Prostate gland (tissue), 2 donors: ENCODE results near the gene CTPS1. TPM values are rescaled to one million over a fixed set of nuclear protein-coding genes. Genes with fewer than 3 reads are reported as not detected.
A peak's percentile ranks its signal among the peaks of the same experiment; 100 is the strongest.

ENCODE experiments used
- DNase-seq: peaks from one replicate; pipeline ENCODE4 v3.0.0-alpha.2; 2019; ENCODE audit warnings: low spot score
- H3K27ac ChIP-seq, 2 donors: fragments of 200-600 bp; sonication (generic); 2 replicates each; pipeline ENCODE4 v1.5.1; 2017 to 2019
- H3K27me3 ChIP-seq: fragments of 200-600 bp; sonication (generic); replicated peaks from 2 replicates; pipeline ENCODE4 v1.5.1; 2019; ENCODE audit not compliant: insufficient read depth
- H3K36me3 ChIP-seq, 2 donors: fragments of 200-600 bp; sonication (generic); 1 replicate in 1 of 2; 2 replicates in 1 of 2; pipeline versions ENCODE4 v1.5.1 to v1.8.1; 2017 to 2019
- H3K4me1 ChIP-seq: fragments of 200-600 bp; sonication (generic); replicated peaks from 2 replicates; pipeline ENCODE4 v1.5.1; 2019
- H3K4me3 ChIP-seq, 2 donors: fragments of 200-600 bp; sonication (generic); 2 replicates each; pipeline ENCODE4 v1.5.1; 2017 to 2019
- H3K9me3 ChIP-seq: fragments of 200-600 bp; sonication (generic); 2 replicates; pipeline ENCODE4 v1.5.1; 2017
- POLR2A ChIP-seq: fragments of 450-650 bp; IDR thresholded peaks from one replicate; pipeline ENCODE4 v1.6.1; 2016; ENCODE audit warnings: antibody characterized with exemption, mild to moderate bottlenecking
- POLR2AphosphoS5 ChIP-seq: sonication (generic); formaldehyde crosslinking; IDR thresholded peaks from one replicate; pipeline ENCODE4 v1.6.1; 2017; ENCODE audit warnings: antibody characterized with exemption
- WGBS: methylation state at CpG from one replicate; pipeline ENCODE4 v1.1.5; 2018; 5-methylcytosine and 5-hydroxymethylcytosine counted together
- intact Hi-C: fragments of 100-400 bp; cut with DNase I; formaldehyde crosslinking; loops from one replicate; pipeline ENCODE4 v1.14.2; 2022
- total RNA-seq, 2 donors: library from RNA; depleted of rRNA; stranded (reverse); fragments of >200 nt; gene quantifications; one replicate each; pipeline ENCODE4 v1.1.0, GENCODE V29; 2016
- TF ChIP-seq, protein P1 (sequence below), 4 experiments: fragments of 200-600 bp in 2 of 4; fragments of 450-650 bp in 2 of 4; sonication (generic) in 2 of 4; IDR thresholded peaks; 1 replicate in 3 of 4; 2 replicates in 1 of 4; pipeline ENCODE4 v1.5.1; 2016 to 2019; ENCODE audit warnings: antibody characterized with exemption in 4 of 4, mild to moderate bottlenecking in 2 of 4, moderate library complexity in 2 of 4

CTPS1 gene
- total RNA-seq, 2 donors from 2014 or later, result 8.9 to 56.5 TPM

DNA sequence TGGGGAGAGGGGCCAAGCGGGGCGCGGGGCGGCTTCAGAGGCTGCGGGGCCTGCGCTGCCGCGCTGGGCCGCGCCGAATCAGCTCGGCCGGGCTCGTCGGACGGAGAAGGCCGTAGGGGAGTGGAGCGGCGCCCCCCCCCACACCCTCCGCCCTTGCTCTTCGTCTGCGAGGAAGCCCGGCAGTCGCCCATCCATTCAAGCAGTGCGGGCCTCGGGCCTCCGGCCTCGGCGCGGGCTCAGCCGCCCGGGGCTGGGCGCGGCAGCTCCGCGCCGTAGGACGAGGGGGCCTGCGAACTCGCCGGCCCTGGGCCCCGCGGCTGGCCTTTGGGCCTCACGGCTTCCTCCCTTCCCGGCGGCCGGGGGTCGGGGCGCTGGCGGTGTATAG lies 564 bp downstream of the CTPS1 start:
- no peaks in the 10 kb centered on the region for H3K27me3 ChIP-seq
- DNase-seq, result no peak
- no peaks in the 10 kb centered on the region for H3K4me1 ChIP-seq
- 2% methylated on average over 40 of the region's 50 CpGs for WGBS
- H3K4me3 ChIP-seq, result peak overlapping the region; percentile 34 to 60
- no peaks in the 10 kb centered on the region for H3K9me3 ChIP-seq
- H3K36me3 ChIP-seq, result no peaks in the 10 kb centered on the region
- intact Hi-C loops, result no loop called here
- H3K27ac ChIP-seq, result peak overlapping the region; percentile 90 to 92
- TF ChIP-seq, protein P1, sequence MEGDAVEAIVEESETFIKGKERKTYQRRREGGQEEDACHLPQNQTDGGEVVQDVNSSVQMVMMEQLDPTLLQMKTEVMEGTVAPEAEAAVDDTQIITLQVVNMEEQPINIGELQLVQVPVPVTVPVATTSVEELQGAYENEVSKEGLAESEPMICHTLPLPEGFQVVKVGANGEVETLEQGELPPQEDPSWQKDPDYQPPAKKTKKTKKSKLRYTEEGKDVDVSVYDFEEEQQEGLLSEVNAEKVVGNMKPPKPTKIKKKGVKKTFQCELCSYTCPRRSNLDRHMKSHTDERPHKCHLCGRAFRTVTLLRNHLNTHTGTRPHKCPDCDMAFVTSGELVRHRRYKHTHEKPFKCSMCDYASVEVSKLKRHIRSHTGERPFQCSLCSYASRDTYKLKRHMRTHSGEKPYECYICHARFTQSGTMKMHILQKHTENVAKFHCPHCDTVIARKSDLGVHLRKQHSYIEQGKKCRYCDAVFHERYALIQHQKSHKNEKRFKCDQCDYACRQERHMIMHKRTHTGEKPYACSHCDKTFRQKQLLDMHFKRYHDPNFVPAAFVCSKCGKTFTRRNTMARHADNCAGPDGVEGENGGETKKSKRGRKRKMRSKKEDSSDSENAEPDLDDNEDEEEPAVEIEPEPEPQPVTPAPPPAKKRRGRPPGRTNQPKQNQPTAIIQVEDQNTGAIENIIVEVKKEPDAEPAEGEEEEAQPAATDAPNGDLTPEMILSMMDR (IDR thresholded peaks at IDR 0.05), result no peak
- TF ChIP-seq POLR2AphosphoS5, result no peak
- TF ChIP-seq POLR2A, result no peak

- no peaks in the 10 kb centered on the region for H3K9me3 ChIP-seq
- 31% methylated on average over 27 of the region's 27 CpGs for WGBS
- peak overlapping the region; percentile 34 to 60 for H3K4me3 ChIP-seq
- no peaks in the 10 kb centered on the region for H3K27me3 ChIP-seq
- no peaks in the 10 kb centered on the region for H3K4me1 ChIP-seq
- H3K27ac ChIP-seq, result peak overlapping the region; percentile 90 to 92
- TF ChIP-seq, protein P1 (IDR thresholded peaks at IDR 0.05), result no peak
- TF ChIP-seq POLR2A (no peak), POLR2AphosphoS5 (no peak)
- DNase-seq, result no peak
- intact Hi-C loops, result loop anchor here (1.0 kb wide), 1 partner anchor 23 kb away; no protein-coding TSS in a partner anchor
- H3K36me3 ChIP-seq, result no peaks in the 10 kb centered on the region
Observed at GRCh38 chr1:40980453-40981121, 1.1 kb downstream of the CTPS1 start.

- Histone ChIP-seq H3K9me3 (no peaks in the 10 kb centered on the region), H3K4me1 (no peaks in the 10 kb centered on the region), H3K27ac (peak overlapping the region; percentile 63 to 90), H3K4me3 (no peak overlapping the region), H3K27me3 (no peaks in the 10 kb centered on the region), H3K36me3 (no peaks in the 10 kb centered on the region)
- intact Hi-C loops, result loop anchor here (1.0 kb wide), 1 partner anchor 21 kb away; no protein-coding TSS in a partner anchor
- TF ChIP-seq POLR2AphosphoS5 (no peak), POLR2A (no peak)
- TF ChIP-seq, protein P1 (IDR thresholded peaks at IDR 0.05), result no peak
- DNase-seq, result no peak
- WGBS, result 36% methylated on average over 14 of the region's 14 CpGs
Observed at GRCh38 chr1:40981691-40982448, 2.4 kb downstream of the CTPS1 start.

GRCh38 chr1:40982721-40983120 lies 3.2 kb downstream of the CTPS1 start:
- TF ChIP-seq POLR2A, result no peak
- TF ChIP-seq POLR2AphosphoS5, result peak; percentile 86
- WGBS, result 14% methylated on average over 1 of the region's 1 CpG
- intact Hi-C loops, result no loop called here

DNA sequence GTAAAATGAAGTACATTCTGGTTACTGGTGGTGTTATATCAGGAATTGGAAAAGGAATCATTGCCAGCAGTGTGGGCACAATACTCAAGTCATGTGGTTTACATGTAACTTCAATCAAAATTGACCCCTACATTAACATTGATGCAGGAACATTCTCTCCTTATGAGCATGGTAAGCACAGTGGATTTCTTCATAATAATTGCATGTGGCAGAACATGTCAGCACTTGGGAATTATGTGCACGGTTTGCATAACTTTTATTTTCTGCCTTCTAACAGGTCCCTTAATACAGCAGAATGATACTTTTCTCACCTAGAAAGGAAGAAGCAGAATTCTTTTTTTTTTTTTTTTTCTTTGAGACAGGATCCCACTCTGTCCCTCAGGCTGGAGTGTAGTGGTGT lies 3.8 kb downstream of the CTPS1 start:
- Histone ChIP-seq H3K36me3 (no peaks in the 10 kb centered on the region), H3K4me3 (no peak overlapping the region), H3K9me3 (no peaks in the 10 kb centered on the region), H3K4me1 (no peaks in the 10 kb centered on the region), H3K27me3 (no peaks in the 10 kb centered on the region), H3K27ac (peak overlapping the region; percentile 35 to 59)
- no peak for DNase-seq
- TF ChIP-seq POLR2AphosphoS5 (no peak), POLR2A (no peak)
- TF ChIP-seq, protein P1 (IDR thresholded peaks at IDR 0.05), result no peak
- WGBS, result 67% methylated on average over 1 of the region's 1 CpG
- intact Hi-C loops, result no loop called here

More at GRCh38 chr1:40982721-40983120, 3.2 kb downstream of the CTPS1 start:
- Histone ChIP-seq H3K27me3 (no peaks in the 10 kb centered on the region), H3K4me3 (no peak overlapping the region), H3K9me3 (no peaks in the 10 kb centered on the region), H3K36me3 (no peaks in the 10 kb centered on the region), H3K27ac (peak overlapping the region; percentile 59 to 63), H3K4me1 (no peaks in the 10 kb centered on the region)
- DNase-seq, result peak; percentile 32
